HL-60/S4 (cell line): ENCODE results near the gene FOXL3.

Source experiments
- in situ Hi-C: fragments of 300-500 bp; cut with MboI; formaldehyde crosslinking; loops from 2 replicates; pipeline ENCODE4 v1.14.3; 2022; ENCODE audit warnings: low sequenced_read_pairs

Gene FOXL3

DNA sequence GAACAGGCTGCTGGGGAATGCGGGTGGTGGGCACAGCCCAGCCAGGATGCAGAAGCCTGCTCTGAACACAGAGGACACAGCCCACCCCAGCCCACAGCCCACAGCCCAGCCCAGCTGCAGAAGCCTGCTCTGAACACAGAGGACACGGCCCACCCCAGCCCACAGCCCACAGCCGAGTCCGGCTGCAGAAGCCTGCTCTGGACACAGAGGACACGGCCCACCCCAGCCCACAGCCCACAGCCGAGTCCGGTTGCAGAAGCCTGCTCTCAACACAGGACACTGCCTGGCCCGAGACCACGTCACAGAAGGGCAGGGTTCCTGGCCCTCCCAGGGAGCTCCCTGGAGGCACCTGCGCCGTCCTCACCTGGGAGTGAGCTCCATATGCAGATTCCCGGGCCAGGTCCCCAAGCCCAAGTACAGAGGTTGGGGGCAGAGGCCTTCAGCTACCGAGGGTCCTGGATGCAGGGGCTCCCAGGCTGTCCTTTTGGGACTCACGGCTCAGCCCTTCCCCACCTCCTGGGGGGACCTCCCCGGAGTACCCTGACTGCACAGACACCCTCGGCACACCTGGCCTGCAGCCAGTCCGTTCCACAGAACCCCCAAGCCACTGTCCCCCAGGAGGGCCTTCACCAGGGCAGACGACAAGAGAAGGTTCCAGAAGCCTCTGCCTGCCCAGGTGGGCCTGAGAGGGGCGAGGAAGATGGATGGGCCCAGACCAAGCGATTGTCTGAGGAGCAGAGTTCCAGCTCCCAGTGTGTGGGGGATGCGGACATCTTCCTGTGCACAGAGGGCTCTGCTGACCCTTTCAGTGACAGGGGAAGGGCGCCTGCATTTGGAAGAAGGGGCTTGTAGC, 23.7 kb upstream of the FOXL3 start:
- in situ Hi-C loops: no loop called here

DNA sequence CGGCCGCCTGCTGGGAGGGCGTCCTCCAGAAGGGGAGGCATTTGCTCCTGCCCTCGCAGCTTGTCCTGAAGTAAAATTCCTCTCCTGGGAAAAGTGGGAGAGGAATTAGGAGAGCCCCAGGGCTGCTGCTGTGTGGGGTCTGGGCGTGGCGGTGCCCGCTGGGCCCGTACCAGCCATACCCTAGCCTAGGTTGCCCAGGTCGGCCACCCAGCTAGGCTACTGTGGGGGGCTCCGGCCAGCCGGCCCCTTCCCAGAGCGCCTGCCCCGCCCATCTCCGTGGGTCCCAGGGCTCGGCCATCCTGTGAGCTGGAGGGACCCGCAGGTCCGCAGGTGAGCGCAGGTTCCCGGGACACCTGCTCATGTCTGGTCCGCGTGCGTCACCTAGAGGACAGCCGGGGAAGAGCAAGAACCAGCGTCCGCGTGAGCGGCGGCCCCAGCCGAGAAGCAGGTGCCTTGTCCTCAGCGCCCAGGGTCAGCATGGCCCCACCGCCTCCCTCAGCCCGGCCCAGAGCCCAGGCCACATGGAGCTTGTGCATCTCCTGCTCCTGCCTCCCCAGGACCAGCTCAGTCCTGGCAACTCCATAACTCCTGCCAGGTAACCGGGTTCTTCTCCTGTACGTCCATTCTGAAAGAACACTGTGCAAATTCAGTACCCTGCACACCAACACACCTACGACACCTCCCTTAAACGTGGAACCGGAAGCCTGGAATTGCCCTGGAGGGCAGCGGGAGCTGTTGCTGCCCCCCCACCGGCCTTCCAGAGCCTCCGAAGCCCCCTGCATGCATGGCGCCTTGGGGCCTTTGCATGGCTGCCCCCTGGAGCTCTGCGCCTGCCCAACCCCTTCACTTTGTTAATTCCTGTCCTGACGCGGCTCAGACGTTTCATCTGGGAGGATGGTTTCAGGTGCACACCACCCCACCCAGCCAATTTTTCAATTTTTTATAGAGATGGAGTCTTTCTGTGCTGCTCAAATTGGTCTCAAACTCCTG, 22.8 kb upstream of the FOXL3 start:
- in situ Hi-C loops: no loop called here

DNA sequence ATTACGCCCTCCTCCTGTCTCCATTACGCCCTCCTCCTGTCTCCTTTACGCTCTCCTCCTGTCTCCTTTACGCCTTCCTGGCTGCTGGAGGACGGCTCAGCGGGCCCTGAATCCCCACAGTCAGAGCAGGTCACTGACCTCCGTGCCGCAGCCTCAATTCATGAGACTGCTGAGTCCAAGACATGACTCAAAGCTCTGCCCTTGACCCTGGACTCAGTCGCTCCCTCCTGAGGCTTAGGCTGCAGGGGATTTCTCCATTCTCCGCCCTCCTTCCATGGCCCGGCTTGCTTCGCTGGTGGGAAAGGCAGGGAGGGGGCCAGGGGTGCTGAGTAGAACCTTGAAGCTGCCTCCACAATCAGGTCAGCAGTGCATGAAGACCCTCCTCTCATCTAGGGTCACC, 21.0 kb upstream of the FOXL3 start:
- in situ Hi-C loops: no loop called here

DNA sequence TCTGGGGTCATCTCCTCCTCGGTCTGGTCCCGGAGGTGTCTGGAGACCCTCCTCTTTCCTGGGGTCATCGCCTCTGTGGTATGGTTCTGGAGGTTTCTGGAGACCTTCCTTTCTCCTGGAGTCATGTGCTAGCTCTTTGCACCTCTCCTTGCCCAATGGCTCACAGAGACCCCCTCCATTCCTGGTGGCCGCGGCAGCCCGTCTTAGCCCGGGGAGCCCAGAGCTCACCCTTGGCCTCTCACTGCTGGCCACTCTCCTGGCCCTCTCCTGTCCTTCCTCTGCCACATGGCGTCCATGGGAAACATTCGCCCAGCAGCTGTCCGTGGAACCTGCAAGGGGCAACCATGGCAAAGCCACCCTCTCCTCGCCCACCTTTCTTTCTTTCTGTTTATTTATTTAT, 20.2 kb upstream of the FOXL3 start:
- in situ Hi-C loops: no loop called here

DNA sequence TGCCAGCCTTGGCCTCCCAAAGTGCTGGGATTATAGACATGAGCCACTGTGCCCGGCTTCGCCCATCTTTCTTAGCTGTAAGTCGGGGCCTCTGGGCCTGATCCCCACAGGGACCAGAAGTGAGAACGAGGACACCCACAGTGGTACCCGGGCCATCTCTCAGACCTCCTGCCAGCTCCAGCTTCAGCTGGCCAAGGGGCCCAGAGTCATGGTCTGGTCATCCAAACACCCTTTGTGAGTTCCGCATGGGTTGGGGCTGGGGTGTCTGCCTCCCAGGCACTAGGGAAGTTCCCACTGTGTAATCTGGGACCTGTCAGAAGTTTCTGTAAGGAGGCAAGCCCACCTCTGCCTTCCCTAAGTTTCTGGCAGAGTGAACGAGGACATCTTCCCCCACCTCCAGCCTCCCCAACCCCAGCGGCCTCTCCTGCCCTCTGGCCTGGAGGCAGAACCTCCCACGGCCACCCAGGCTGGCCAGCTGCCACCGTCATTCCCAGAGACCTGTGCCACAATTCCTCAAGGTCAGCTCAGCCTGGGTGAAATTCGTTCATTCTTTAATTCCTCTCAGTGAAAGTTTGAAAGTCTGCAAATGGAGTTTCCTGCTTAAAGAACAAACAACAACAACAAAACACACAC, 19.5 kb upstream of the FOXL3 start:
- in situ Hi-C loops: no loop called here

DNA sequence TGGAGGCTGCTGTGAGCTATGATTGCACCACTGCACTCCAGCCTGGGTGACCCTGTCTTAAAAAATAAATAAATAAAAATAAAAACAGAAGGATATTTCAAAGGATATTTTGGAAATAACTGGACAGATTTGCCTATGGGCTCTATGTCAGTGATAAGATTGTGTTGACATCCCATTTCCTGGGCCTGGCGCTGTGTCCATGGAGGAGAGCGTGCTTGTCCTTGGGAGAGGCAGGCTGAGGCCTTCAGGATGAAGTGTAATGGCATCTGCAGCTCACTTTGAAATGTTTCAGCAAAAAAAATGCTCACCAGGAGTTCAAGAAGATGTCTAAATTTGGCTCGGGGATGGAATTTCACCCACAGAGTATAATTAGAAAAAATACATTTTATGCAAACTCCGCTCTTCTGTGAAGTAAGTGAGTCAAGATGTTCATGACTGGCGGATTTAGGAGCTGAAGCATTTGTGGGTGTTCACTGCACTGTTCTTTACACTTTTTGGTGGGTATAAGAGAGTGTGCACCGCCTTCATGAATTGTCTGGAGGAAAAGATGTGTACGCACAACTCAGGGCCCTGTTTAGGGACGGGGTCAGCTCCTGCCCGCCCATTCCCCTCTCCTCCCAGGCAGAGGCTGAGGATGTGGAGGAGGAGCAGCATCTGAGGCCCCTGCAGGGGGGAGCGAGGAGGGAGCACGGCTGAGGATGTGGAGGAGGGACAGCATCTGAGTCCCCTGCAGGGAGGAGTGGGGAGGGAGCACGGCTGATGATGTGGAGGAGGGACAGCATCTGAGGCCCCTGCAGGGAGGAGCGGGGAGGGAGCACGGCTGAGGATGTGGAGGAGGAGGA, 18.5 kb upstream of the FOXL3 start:
- in situ Hi-C loops: no loop called here

DNA sequence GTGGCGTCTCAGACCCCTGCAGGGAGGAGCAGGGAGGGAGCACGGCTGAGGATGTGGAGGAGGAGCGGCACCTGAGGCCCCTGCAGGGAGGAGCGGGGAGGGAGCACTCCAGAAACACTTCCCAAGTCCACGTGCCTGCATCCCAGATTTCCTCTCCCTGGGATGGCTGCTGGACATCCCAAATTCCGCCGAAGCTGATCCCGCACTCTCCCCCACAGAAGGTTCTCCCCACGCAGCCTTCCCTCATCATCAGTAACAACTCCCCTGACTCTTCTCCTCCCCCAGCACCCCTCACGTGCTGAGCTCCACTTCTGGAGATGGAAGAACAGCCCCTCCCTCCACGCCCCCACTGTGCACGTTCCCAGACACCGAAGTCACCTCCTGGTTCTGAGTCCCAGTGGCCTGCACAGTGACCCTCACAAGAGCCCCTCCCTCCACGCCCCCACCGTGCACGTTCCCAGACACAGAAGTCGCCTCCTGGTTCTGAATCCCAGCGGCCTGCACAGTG, 17.8 kb upstream of the FOXL3 start:
- in situ Hi-C loops: no loop called here

DNA sequence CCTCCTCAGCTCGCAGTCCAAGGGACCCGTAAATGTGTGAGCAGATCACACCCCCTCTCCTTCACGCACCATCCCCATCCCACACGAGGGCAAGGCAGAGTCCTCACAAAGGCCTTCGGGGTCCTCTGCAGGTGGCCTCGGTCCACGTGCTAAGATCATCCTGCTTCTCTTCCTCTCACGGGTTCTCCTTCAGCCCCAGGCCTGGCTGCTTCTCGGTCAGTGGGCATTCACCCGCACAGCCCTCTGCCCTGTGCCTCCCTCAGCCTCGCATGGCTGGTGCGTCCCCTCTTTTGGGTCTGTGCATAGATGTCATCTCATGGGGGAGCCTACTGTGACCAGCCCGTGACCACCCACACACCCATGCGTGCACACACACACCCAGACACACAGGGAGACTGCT, 17.3 kb upstream of the FOXL3 start:
- in situ Hi-C loops: no loop called here

DNA sequence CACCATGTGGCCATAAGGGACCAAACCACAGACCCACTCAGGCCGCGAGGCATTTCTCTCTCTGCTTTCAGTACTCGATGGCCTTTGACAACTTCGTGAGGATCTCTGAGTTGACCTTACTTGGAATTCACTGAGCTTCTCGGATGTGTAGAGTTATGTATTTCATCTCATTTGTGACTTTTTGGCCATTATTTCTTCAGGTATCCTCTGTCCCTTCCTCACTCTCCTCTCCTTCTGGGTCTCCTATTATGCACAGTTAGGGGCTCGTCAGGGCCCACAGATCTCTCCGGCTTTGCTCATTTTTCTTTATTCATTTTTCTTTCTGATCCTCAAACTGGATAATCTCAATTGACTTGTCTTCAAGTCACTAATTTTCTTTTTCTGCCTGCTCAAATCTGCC, 16.6 kb upstream of the FOXL3 start:
- in situ Hi-C loops: no loop called here

DNA sequence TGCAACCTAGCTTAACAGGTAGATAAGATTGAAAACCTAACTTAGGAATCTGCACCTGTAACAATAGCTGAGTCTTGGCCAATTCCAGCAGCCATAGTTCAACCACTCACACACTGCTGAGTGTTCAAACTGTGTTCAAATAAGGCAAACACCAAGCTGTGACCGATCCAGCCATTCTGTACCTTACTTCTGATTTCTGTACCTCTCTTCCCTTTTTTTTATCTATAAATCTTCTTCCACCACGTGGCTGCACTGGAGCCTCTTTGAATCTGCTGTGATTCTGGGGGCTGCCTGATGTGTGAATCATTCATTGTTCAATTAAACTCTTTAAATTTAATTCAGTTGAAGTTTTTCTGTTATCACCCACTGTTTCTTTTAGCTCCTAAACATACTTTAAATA, 15.7 kb upstream of the FOXL3 start:
- in situ Hi-C loops: no loop called here

DNA sequence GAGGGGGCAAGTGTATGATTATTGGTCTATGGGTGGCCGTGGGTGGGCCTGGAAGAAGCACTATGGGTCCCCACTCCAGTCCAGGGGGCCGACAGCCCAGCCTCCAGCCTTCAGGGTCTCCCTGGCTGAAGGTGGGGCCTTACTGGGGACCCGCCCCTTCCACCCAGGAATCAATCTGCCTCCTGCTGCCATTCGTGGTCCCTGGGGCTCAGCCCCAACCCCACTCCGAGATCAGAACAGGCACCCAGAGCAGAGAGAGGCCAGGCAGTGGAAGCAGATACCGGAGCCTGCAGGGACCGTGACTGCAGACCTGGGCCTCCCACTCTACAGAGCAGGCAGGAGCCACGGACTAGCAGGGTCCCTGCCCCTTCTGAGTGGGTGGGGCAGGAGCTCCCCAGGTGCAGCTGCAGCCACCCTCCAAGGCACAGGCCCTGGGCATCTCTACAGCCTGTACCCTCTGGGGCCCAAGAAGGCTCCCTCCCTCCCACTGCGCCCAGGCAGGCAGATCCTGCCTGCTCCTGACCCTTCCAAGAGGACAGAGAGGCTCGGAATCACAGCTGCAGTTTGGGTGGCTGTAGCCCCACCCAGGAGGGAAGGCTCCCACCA, 13.6 kb upstream of the FOXL3 start:
- in situ Hi-C loops: no loop called here

DNA sequence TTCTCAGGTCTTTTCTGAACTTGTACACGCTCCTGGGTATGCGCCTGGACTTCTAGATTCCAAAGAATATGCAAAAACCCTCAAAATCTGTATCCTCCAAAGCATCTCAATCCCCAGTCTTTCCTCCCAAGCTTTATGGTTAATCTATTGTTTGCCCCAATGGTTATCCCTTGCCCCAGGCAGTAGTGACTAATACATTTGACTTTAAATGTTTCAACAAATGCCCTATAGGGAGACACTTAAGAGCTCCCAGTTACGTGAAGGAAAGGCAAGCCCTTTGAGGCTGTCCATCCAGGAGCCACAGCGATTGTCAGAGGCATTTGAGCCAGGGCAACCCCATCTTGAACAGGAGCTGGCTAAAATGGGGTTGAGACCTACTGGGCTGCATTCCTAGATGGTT, 12.7 kb upstream of the FOXL3 start:
- in situ Hi-C loops: no loop called here

DNA sequence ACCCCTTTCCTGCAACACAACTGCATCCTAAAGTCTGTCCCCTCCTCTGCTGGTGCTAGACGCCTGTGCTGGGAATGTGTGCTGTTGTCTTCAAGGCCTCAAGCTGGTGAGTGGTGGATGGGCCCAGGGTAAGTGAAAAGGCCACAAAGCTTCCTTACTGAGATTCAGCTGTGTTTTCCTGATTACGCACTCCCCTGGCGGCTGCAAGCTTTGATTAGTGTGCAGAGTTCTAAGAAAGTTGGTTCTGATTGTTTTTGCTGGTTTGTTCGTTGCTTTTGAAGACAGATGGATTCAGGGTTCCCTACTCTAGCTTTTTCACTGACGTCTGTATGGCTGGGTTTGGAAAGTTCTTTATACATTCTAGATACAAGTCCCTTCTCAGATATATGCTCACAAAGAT, 11.9 kb upstream of the FOXL3 start:
- in situ Hi-C loops: no loop called here

DNA sequence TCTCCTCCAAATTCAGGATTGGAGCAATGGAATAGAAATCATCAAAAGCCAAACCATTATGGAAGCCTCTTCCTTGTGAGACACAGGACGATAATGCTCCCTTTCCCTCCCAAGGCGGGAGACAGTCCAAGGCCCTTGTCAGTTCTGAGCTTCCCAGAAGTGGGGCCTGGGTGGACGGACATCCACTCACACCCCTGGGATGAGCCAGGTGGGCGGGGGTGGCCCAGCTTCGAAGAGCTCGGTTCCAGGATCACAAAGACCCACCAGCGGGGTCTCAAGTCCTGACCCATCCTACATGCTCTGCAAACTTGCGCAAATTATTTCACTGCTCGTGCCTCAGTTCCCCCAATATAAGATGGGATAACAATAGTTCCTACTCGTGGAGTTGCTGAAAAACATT, 10.1 kb upstream of the FOXL3 start:
- in situ Hi-C loops: no loop called here

DNA sequence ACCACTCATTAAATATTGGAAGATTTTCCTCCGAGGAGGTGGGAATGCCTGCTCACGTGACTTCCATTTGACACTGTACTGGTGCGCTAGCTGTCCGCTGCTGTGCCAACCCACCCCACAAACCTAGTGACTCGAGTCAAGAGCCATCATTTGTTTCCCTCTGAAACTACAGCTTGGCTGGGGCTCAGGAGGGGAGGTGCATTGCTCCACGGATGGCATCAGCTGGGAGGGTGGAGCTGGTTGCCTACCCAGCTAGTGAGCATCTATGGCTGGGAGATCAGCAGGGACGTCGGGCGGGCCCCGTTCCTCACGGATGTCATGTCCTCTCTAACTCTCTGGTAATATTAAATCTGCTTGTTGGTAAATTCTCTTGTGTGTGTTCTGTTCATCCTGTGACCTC, 9.5 kb upstream of the FOXL3 start:
- in situ Hi-C loops: no loop called here

DNA sequence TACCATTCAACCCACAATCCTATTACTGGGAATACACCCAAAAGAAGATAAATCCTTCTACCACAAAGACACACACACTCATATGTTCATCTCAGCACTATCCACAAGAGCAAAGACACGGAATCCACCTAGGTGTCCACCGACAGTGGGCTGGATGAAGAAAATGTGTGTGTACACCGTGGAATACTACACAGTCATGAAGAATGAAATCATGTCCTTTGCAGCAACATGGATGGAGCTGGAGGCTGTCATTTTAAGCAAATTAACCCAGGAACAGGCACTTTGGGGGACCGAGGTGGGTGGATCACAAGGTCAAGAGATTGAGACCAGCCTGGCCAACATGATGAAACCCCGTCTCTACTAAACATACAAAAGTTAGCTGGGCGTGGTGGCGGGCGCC, 8.3 kb upstream of the FOXL3 start:
- in situ Hi-C loops: no loop called here

DNA sequence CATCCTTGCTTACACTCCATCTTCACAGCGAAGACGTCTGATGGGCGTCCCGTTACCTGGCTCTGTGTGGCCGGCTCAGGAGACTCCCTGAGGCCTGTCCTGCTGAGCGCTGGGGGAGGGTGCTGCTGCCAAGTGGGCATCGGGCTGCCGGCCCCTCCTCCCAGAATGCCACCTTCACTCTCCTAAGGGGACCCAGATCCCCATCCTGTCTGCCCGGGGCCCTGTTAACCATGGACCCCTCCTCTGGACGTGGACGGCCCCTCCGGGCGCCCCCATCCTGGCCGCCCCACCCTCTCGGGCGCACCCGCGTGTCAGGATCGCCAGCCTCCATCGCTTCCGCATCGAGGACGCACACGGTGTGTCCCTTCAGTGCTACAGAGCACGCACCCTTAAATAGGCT, 7.3 kb upstream of the FOXL3 start:
- in situ Hi-C loops: no loop called here

DNA sequence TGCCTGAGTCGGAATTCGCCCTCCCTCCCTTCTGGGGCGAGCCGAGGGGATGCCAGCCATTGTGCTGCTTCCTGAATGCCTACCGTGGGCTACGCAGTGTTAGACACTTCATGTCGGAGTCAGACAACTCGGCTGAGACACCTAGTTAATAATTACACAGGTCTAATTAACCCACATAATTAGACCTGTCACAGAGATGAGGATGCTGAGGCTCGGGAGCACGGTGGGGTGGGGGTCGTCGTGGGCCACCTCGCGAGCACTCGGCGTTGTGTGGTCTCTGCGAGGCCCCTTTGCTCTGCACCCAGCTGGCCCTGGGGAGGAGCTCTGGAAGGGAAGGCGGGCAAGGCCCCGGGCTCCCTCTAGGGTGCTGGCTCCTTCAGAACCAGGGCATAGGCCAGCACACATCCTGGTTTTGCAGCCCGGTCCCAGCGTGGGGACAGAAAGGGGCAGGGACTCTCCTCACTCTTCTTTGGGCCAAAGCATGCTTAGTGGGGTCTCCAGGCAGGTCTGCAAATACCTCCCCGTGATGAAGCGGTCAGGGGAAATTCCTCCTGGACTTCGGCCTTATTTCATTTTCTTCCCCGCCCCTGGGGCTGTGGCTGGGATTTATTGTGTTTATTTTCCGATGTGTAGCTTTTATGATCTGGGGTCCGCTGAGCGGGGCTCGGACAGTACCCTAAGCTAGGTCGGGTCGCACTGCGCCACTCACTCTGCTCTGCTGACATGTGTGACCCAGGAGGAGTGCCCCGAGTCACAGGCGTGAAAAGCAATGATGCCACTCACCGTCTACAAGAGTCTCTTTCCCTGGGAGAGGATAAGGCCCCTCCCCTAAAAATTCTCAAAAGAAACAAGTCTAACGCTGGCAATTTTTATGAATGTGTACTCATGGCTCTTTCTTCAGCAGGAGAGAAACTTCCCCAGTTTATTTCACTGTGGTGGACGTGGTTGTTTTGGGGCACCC, 4.9 kb upstream of the FOXL3 start:
- in situ Hi-C loops: no loop called here

DNA sequence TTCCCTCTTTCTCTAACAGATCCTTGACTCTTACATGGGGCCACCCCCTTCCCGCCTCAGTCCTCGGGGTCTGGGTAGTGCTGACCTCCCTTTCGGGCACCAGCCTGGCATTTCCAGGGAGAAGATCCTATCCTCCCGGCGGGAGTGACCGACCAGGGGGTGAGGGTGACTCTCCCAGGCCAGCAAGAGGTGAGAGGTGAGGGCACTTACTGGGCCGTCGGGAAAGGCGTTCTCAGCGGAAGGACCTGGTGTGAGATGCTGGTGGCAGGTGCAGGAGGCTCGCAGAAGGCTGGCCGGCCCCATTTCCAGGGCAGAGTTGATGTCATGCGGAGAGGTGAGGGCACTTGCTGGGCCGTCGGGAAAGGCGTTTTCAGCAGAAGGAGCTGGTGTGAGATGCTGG, 4.2 kb upstream of the FOXL3 start:
- in situ Hi-C loops: no loop called here
